Muscle layer of duodenum (tissue), 2 donors: ENCODE results near the gene LRRC26.
"Not testable (repeated sequence)": the region's sequence is repeated elsewhere in the genome, so short reads cannot be mapped to it uniquely, and the experiment has no call there.

Experiments
- H3K27ac ChIP-seq: one replicate; pipeline ENCODE4 v1.7.0; 2013; ENCODE audit warnings: mild to moderate bottlenecking, low read length
- H3K27me3 ChIP-seq: one replicate; pipeline ENCODE4 v1.7.0; 2013; ENCODE audit warnings: low read depth, mild to moderate bottlenecking, control low read depth, low read length
- H3K36me3 ChIP-seq, 2 donors: one replicate each; pipeline ENCODE4 v1.7.0; 2013; ENCODE audit warnings: low read length in 2 of 2, control low read depth in 1 of 2, mild to moderate bottlenecking in 1 of 2; ENCODE audit not compliant: insufficient read depth in 2 of 2, control insufficient read depth in 1 of 2
- H3K4me1 ChIP-seq, 2 donors: one replicate each; pipeline ENCODE4 v1.7.0; 2013; ENCODE audit warnings: low read length in 2 of 2, mild to moderate bottlenecking in 2 of 2, control low read depth in 1 of 2, moderate library complexity in 1 of 2; ENCODE audit not compliant: insufficient read depth in 2 of 2, control insufficient read depth in 1 of 2
- H3K4me3 ChIP-seq, 2 donors: one replicate each; pipeline ENCODE4 v1.7.0; 2013; ENCODE audit warnings: low read length in 2 of 2, low read depth in 1 of 2, mild to moderate bottlenecking in 1 of 2
- H3K9me3 ChIP-seq, 2 donors: one replicate each; pipeline ENCODE4 v1.7.0; 2013; ENCODE audit warnings: low read length in 2 of 2, control low read depth in 1 of 2, mild to moderate bottlenecking in 1 of 2; ENCODE audit not compliant: control insufficient read depth in 1 of 2
- donor health status: healthy.

LRRC26 gene

DNA sequence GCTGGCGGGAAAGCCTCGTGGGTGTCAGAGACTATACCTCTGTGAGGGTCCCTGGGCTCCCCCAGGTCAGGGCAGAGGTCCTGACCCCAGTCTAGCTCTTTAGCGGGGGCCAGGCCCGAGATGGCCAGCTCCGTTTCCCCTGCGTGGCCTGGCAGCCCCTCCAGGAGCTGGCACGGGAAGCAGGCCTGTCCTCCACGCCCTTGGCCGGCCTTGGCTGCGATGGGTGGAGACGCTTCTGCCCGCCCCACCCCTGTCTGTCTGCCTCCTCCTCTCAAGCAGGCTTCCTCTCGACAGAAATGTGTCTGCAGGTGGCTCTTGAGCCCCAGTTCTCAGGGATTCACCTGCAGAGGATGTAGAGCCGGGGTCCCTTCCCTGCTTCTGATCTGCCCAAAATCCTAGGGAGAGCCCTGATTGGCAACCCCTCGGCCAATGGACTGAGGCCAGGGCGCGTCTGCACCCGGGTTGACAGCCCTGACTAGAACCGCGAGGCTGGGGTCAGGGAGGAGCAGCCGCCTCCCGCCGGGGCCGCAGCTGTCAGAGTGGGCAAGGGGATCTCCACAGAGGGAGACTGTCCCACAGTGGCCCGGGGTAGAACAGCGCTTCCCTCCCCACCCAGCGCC is 33.5 kb downstream of the LRRC26 start:
- Histone ChIP-seq H3K27me3 (peaks cover 41% of the 10 kb centered on the region), H3K4me3 (no peak overlapping the region), H3K4me1 (peaks cover 0 to 5% of the 10 kb centered on the region in 2 donors), H3K9me3 (no peaks in the 10 kb centered on the region), H3K27ac (no peak overlapping the region), H3K36me3 (no peaks in the 10 kb centered on the region)

DNA sequence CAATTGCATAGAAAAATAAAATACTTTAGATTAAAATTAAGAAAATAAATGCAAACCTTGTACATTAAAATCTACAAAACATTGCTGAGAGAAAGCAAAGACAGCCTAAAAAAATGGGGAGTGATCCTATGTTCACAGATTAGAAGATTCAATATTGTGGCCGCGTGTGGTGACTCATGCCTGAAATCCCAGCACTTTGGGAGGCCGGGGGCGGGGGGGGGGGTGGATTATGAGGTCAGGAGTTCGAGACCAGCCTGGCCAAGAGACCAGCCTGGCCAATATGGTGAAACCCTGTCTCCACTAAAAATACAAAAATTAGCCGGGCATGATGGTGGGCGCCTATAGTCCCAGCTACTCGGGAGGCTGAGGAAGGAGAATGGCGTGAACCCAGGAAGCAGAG is 34.7 kb downstream of the LRRC26 start:
- H3K36me3 ChIP-seq, H3K27ac ChIP-seq, H3K4me1 ChIP-seq, H3K9me3 ChIP-seq, H3K4me3 ChIP-seq: not testable (repeated sequence)
- H3K27me3 ChIP-seq = peaks cover 29% of the 10 kb centered on the region

DNA sequence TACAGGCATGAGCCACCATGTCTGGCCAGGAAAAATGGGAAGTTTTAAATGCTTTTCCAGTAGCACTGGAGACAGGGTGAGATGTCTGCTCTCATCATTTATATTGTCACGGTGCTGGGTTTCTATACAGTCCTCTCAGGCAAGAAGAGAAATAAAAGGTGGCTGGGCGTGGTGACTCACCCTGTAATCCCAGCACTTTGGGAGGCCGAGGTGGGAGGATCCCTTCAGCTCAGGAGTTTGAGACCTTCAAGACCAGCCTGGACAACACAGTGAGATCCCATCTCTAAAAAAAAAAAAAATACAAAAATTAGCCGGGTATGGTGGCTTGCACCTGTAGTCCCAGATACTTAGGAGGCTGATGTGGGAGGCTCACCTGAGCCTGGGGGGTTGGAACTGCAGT is 35.7 kb downstream of the LRRC26 start:
- H3K27me3 ChIP-seq = peaks cover 21% of the 10 kb centered on the region
- no peak overlapping the region for H3K4me3 ChIP-seq
- peaks cover 0 to 11% of the 10 kb centered on the region in 2 donors for H3K4me1 ChIP-seq
- H3K27ac ChIP-seq = no peak overlapping the region
- no peaks in the 10 kb centered on the region for H3K9me3 ChIP-seq
- H3K36me3 ChIP-seq = no peaks in the 10 kb centered on the region

DNA sequence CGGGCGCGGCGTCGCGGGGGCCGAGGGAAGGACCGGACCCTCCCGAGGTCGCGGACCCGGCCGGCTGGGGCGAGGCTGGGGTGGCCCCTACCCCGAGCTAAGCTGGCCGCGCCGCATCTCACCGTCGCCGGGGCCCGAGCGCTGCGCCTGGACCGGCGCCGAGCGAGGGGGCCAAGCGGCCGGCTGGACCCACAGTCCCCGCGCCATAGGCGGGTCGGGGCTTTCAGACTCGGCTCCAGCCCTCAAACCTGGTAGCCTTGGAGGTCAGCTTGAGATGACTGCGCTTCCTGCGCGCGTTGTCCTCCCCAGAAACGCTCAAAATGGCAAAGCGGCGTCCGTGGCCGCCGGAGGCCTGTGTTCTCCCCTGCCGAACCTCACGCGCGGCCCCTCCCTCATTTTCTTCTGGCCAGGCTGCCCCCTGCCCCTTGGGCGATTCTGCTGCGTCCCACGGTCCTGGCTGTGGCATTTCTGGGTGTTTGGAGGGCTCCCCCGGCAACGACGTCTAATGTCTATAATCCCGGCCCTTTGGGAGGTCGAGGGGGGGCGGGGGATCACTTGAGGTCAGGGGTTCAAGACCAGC is 39.6 kb downstream of the LRRC26 start:
- no peaks in the 10 kb centered on the region for H3K27me3 ChIP-seq
- H3K4me1 ChIP-seq = peaks cover 10 to 30% of the 10 kb centered on the region in 2 donors
- H3K9me3 ChIP-seq = no peaks in the 10 kb centered on the region
- no peak overlapping the region for H3K27ac ChIP-seq
- peak overlapping the region; percentile 62 to 86 for H3K4me3 ChIP-seq
- H3K36me3 ChIP-seq = no peaks in the 10 kb centered on the region

DNA sequence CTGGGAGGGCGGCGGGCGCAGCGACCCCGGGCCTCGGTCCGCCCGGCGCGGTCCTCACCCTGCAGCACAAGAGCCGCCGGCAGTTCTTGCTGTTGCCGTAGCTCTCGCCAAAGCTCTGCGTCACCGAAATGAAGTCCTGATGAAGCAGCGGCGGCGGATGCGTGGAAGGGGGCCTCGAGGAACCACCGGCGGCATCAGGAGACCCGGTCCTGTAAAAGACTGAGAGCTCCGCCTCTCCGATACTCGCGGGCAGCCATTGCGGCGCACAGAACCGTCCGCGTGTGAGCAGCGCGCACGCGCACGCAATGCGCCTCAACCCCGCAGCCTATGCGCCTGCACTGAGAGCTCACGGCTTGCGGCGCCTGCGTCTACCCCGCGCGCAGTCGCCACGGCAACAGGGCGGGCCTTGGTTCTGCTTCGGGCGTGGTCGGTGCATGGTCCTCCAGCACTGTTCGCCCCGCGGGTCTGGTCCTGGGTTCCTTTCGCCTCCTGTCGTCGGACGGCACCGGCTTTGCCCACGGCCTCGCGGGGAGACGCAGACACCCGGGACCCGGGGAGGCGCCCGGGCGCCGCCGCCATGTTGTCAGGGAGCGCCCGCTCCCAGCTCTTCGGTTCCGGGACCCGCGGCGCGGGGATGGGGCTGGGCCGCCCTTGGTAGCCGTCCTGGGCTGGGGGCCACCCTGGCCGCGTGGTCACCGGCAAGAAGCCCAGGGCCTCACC is 40.2 kb downstream of the LRRC26 start:
- Histone ChIP-seq H3K27ac (no peak overlapping the region), H3K4me1 (peaks cover 10 to 30% of the 10 kb centered on the region in 2 donors), H3K27me3 (no peaks in the 10 kb centered on the region), H3K4me3 (peak overlapping the region; percentile 62 to 86), H3K36me3 (no peaks in the 10 kb centered on the region), H3K9me3 (no peaks in the 10 kb centered on the region)

DNA sequence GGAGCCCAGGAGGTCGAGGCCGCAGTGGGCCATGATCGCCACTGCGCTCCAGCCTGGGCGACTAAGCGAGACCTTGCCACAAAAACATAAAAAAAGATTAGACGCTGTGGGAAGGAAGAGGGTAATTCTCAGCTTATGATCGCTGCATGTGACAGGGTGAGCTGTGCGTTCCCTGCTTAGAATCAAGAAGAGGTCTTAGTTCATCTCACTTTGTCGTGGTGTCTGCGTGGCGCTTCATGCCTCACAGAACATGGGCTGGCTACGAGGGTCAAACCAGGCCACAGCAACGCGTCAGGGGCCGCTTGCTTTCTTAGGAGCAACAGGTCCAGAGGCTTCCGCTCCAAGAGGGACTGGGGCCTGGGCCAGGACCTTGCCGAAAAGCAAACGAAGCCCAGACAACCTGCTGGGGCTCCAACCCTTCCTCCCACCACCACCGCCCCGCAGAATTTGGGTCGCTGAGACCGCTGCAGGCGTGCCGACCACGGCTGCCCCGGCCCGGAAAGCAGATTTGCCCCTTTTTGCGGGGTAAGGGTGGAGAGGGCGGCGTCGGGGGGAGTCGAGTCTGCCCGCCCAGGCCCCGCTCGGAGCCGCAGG is 40.9 kb downstream of the LRRC26 start:
- Histone ChIP-seq H3K9me3 (no peaks in the 10 kb centered on the region), H3K36me3 (no peaks in the 10 kb centered on the region), H3K27me3 (no peaks in the 10 kb centered on the region), H3K4me3 (peak overlapping the region; percentile 62 to 86), H3K27ac (peak overlapping the region; percentile 17), H3K4me1 (peaks cover 10 to 30% of the 10 kb centered on the region in 2 donors)

DNA sequence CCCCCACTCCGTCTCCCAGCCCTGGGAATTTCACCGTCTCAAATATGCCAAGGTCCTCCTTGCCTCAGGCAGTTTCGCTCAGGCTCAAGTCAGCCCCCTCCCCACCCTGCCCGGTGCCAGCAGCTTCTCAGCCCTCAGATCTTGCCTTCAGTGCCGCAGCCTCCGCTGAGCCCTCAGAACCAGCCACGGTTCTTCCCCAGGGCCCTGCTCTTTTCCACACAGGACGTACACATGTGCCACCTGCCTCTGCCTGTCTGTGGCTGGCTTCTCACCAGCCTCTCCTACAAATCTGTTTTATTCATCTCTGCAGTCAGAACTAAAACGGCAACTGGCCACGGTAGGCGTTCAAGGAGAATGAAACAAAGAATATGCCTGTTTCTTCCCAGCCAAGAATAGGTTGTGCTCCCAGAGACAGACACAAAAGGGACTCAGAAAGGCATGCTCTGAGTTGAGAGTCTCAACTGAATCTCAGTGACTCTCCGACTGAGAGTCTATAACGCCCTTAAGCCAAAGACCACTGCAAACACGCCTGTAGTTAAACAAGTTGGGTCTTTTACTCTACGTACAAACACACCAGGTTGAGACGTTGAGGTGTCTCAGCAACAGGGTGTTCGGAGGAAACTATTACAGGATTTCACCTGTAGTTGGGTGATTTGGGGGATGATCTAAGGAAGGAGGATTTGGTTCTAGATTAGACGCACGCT is 41.5 kb downstream of the LRRC26 start:
- Histone ChIP-seq H3K4me3 (peak overlapping the region; percentile 62 to 86), H3K27ac (peak overlapping the region; percentile 17), H3K4me1 (peaks cover 10 to 30% of the 10 kb centered on the region in 2 donors)

DNA sequence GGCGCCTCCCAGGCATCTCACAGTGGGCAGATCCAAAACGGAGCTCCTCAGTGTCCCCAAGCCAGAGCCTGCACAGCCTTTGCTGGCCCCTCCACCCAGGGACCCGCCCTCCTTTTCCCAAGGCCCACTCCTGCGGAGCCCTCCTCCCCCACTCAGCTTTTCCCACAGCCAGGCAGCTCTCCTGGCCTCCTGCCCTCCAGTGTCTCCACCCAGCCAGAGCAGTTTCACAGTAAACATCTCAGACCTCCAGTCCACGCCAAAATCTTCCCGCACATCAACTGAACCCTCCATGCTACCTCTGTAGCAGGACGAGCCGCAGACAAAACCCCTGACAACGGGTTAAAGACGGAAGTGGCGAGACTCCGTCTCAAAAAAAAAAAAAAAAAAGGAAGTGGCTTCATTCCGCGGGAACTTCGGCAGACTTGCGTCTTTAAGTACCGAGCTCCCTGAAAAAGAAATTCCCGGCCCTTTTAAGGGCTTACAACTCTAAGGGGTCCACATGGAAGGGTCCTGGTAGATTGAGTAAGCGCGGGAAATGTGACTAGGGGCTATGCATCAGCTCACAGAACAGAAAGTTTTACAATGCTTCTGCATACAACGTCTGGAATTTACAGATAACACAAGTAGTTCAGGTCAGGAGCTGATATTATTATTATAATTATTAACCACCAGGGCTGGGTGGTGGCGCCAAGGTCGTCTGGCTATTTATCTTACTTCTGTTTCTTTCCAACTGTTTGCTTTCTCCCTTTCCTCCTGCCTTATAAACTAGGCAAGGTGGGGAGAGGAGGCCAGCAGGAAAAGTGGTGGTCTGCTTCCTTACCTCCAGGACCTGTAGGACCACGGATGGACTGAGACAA is 42.3 kb downstream of the LRRC26 start:
- H3K9me3 ChIP-seq = no peaks in the 10 kb centered on the region
- peaks cover 10 to 30% of the 10 kb centered on the region in 2 donors for H3K4me1 ChIP-seq
- no peak overlapping the region for H3K27ac ChIP-seq
- H3K27me3 ChIP-seq = no peaks in the 10 kb centered on the region
- no peaks in the 10 kb centered on the region for H3K36me3 ChIP-seq
- H3K4me3 ChIP-seq = peak overlapping the region in 1 of 2 donors; percentile 44

More for the DNA sequence above, 41.5 kb downstream of the LRRC26 start:
- H3K36me3 ChIP-seq = no peaks in the 10 kb centered on the region
- no peaks in the 10 kb centered on the region for H3K27me3 ChIP-seq
- no peaks in the 10 kb centered on the region for H3K9me3 ChIP-seq

DNA sequence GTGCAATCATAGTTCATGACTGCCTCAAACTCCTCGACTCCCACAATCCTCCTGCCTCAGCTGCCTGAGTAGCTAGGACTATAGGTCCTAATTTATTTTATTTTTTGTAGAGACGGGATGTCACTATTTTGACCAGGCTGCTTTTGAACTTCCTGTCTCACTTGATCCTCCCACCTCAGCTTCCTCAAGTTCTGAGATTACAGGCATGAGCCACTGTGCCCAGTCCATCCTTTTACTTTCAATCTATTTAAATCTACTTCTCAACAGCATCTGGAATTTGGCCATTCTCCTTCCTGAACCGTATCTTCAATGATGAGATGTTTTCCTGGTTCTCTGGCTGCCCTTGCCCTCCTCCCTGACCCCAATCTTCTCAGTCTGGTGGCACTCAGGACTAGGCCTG is 43.1 kb downstream of the LRRC26 start:
- H3K4me3 ChIP-seq = no peak overlapping the region

DNA sequence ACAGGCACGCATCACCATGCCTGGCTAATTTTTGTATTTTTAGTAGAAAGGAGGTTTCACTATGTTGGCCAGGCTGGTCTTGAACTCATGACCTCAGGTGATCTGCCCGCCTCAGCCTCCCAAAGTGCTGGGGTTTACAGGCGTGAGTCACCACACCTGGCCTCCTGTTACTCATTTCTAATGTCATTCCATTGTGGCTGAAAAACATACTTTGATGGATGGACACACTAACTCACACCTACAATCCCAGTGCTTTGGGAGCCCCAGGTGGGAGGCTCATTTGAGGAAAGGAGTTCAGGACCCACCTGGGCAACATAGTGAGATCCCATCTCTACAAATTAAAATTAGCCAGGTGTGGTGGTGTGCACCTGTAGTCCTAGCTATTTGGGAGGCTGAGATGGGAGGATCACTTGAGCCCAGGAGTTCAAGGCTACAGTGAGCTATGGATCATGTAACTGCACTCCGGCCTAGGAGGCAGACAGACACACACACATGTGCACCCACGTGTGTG is 45.8 kb downstream of the LRRC26 start:
- not testable (repeated sequence) for H3K4me3 ChIP-seq

More for the DNA sequence above, 43.1 kb downstream of the LRRC26 start:
- H3K27me3 ChIP-seq = no peaks in the 10 kb centered on the region
- H3K27ac ChIP-seq = no peak overlapping the region
- H3K4me1 ChIP-seq = peaks cover 10 to 30% of the 10 kb centered on the region in 2 donors
- no peaks in the 10 kb centered on the region for H3K9me3 ChIP-seq
- no peaks in the 10 kb centered on the region for H3K36me3 ChIP-seq

More for the DNA sequence above, 45.8 kb downstream of the LRRC26 start:
- not testable (repeated sequence) for H3K9me3 ChIP-seq, H3K27ac ChIP-seq, H3K36me3 ChIP-seq, H3K27me3 ChIP-seq
- peaks cover 10 to 22% of the 10 kb centered on the region in 2 donors for H3K4me1 ChIP-seq
